ENCODE data around the gene B4GALT6.

B4GALT6 gene

DNA sequence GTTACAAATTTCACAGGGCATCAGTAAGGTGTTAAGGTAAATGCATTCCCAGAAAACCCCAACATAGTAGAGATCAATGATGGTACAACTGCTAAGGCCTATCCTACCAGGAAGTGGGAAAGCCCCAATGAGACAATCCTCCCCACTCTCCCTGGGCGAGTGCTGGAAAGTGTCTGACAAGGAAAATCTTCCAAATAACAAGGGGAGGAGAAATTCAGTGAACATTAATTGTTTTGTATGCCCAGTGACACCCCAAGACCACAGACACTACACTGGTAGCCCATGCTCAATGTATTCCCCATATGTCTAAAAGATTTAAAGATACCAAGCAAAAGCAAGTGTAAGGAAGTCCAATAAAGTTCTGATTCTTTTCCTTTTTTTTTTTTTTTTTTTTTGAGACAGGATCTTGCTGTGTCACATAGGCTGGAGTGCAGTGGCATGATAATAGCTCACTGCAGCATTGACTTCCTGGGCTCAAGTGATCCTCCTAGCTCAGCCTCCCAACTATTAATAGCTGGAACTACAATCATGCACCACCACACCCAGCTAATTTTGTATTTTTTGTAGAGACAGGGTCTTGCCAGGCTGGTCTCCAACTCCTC is 24.7 kb downstream of the B4GALT6 start:
- no peak for DNase-seq (ENCODE audit: low read depth)

DNA sequence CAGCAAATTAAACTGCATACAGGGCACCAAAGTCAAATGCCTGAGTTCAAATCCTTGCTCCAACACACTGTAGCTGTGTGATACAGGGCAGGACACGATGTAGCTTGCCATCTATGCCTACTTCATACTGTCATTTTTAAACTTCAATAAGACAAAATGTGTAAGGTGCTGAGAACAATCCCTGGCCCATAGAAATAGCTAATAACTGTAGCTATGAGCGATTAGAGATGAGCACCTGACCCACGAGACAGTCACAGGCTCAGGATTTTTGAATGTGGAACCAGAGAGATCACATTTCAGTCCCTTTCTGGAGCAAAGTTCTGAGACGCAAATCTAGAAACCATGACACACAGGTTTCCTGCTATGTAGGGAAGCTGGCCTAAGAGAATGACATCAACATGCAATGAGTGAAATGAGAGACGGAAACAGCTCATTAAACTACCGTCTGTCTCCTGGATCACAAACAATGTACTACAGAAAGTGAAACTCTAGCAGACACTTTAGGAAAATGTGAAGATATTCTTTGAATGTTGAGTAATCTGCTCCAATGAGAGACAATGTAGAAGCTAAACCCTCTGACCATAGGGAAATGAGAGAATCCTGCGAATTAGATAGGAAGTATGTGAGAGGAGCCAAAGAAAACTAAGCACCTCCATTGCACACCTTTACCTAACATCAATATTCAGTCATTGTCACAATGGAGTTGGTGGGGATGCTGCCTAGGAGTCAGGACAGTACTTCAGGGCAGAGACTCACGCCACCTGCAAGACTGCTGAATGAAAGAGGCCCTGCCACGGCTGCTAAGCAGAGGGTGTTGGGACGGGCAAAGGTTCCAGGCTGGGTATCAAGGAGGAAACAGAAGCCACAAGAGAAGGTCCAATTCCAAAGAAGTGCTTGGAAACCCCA is 25.5 kb downstream of the B4GALT6 start:
- no peak for DNase-seq (ENCODE audit: low read depth)

DNA sequence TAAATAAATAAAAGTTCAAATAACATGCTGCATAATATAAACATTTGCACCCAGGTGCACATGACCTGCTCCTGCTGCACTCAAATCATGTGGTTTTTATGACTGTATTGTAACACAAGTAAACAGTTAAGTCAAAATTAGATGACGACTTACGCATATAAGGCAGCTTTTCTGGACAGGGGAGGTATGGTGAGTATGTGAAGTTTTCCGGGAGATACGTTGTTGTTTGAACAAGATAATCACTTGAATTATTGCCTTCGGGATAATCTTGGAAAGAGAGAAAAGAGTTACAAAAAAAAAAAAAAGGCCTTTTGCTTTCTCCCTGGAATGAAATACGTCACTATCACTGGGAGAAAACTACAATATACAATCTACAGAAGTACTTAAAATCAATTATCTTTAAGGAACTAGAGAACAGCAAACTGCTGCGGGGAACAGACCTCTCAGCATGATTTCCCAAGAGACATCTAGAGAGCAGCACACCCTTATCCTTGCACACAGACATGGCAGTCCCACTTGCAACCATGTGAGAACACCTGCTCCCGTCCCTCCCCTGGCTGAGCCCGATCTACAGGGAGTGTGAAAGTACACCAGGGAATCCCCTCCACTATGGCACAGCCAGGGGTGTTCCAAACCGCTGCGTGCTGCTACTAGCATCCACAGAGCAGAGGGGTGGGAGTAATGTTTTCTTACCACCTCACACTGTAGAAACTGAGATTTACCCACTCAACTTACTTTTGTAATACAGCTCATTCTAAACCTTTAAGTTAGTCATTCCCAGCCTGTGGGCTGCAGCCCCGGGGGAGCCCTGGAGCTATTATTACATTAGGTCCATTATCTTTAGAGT is 26.3 kb downstream of the B4GALT6 start:
- DNase-seq (ENCODE audit: low read depth) = no peak

DNA sequence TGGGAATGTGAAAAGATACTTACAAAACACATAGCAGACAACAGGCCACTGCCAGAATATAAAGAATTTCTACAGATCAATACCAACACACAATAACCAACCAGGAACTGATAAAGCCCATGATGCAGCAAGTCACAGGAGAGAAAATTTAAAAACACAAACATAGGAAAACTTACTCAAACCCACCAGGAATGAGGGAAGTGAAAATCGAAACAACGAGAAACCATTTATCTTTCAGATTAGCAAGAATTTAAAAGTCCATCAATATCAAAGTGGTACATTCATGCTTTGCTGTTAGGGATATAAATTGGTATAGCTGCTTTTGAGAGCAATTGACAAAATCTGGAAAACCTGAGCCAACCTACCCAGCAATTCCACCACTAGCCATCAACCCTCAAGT is 27.6 kb downstream of the B4GALT6 start:
- DNase-seq (ENCODE audit: low read depth) = no peak

DNA sequence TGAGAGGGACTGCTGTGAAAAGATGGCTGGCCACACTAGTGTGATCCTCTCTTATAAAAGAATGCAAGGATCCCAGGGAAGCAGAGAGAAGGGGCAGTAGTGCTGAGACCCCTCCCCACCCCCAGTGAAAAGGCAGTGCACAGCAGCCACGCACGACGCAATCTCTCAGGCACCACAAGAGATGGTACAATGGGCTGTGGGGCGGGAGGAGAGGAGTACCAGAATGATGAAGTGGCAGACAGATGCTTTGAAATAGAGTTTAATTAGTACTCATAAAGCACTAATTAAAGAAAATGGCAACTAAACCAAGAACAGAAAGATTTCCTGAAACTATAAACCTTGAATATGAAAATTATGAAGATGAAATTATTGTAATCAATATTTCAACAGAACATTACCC is 29.0 kb downstream of the B4GALT6 start:
- DNase-seq (ENCODE audit: low read depth) = no peak

DNA sequence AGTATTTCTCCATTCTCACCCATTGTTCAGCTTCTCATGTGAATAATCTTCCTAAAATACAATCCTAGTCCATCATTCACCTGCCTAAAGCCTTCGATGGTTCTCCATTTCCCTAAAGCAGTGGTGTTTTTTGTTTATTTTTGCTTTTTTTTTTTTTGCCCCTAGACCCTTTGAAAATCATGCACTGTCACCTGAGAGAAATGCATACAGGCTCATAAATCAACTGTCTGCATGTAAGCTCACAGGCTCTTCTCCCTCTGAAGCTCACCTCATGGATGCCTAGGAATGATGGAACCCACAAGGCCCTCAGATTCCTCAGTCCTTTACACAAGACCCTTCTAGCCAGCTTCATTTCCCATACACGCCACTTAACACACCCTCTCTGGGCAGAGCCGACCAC is 31.5 kb downstream of the B4GALT6 start:
- DNase-seq (ENCODE audit: low read depth) = no peak

DNA sequence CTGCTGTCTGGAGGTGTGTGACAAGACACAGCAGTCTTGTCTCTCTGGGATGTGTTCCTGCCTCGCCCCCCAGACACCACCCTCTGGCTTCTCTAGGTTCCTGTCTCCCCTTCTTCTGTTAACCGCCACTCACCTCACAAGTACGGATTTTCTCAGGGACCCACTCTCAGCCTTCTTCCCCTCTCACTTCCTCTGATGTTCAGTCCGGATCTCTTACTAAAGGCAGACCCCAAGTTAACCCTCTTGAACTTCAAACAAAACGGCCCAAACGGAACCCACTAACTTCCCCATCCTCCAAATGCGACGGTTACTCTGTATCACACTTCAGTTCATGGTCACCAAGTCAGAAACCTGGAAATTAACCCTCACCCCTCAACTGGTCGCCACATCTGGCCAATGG is 32.0 kb downstream of the B4GALT6 start:
- no peak for DNase-seq (ENCODE audit: low read depth)

DNA sequence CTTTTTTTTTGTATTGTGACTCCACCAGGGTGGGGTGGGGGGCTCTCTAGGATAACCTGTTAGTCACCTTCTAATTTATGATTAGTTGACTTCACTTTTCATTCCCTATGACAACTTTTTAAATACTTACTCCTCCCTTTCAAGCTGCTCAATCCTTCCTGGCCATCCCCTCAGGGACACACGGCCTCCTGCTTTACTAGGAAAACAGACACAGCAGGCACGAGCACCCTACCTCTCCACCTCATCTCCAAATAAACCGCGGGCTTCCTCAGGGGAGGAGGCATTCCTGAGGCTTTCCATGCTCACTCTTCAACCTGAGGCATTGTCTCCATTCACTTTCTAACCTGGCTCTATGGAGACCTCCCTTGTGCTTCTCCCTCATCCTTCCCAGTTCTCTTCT is 33.0 kb downstream of the B4GALT6 start:
- no peak for DNase-seq (ENCODE audit: low read depth)

DNA sequence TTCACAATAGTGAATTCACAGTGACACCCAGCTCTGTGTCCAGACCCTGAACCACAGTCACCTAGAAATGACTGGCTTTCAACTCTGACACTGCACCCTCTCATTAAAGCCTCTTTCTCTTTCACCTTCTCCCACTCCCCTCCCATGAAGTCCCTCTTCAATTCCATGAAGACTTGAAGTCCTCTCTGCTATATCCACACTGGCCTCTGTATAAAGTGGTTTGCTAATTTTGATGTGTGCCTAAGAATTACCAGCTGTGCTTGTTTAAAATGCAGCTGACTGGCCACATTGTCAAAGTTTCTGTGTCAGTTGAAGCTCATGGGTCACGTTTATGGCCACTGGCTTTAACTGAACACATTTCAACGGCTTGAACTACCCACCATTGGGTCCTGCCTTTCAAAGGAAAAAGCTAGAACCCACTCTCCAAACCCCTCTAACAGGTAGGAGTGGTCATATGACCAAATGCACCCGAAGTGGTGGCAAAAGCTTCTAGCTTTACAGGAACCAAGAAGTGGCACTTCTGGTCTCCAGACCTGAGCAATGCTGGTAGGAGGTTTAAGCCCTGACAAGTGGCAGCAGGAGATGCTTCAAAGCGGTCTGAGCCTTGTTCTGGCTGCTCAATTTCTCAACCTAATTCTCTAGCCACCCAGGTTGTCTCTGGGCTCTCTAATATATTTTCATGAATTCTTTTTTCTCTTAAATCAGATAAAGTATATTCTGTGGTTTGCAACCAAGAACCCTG is 34.2 kb downstream of the B4GALT6 start:
- DNase-seq (ENCODE audit: low read depth) = no peak

DNA sequence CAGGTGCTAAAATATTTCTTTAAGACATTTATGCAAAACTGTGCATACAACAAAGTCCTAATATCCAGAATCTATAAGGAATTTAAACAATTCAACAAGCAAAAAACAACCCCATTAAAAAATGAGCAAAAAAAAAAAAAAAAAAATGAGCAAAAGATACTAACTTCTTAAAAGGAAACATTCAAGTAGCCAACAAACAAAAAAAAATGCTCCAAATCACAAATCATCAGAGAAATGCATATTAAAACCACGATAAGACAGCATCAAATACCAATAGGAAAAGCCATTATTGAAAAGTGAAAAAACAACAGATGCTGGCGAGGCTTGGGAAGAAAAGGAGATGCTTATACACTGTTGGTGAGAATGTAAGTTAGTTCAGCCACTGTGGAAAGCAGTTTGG is 34.9 kb downstream of the B4GALT6 start:
- no peak for DNase-seq (ENCODE audit: low read depth)

DNA sequence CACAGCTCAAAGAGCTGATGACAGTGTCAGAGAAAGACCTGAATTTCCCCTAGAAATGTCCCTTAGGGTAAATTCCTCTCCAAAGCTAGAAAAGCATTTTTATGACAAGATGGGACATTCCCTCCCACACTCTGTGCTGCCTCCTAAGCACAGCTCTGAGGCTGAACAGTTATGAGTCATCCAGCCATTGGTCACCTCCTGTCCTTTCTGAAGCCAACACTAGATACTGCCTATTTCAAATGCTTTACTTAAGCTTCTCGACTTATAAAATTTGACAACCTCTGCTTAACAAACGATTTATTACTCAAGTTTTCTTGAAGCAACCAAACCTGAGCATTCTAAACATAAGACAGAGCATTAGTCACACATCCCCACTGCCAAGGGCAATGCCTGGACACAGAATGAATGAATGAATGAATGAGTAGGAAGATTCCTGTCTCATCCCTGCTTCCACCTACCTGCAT is 35.4 kb downstream of the B4GALT6 start:
- DNase-seq (ENCODE audit: low read depth) = no peak

DNA sequence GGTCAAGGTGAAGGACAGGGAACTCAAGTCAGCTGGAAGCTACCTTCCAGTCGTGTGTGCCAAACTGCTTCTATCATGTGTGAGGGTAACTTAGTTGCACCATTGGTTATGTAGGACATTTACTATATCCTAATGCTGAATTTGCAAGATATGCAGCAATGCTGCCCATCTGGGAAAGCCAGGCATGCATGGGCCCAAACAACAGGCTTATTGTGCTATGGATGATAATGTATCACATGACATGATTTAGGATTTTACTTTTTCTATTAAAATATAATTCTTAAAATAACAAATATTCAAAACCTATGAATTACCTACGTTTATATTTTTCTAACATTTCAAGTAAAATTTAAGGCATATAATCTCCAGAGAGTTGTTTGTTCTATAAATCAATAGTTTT is 35.9 kb downstream of the B4GALT6 start:
- no peak for DNase-seq (ENCODE audit: low read depth)

DNA sequence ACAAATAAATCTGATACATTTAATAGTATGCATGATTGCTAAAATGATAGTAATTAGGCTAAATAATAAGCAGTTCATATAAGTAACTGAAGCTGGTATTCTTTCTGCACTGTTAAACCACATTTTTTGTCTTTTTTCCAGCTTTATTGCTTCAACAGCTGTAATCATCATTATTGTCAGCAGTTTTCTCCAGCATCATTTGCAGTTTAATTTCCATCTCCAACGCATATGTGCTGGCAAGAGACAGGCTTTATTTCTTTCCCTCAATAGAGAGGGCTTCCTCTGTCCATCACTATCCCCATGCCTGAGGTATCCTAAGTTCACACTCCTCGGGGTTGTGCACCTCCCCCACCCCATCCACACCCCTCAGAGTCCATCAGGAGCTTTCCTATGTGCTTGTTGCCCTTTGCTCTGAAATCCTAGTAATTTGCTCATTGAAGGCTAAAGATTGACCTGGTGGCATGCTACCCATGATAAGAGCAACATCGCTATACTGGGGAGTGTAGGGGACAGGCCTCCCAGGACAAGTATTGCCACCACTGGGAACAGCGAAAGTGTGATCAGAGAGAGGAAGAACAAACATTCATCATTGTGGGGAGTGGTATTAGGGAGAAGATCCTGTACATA is 37.1 kb downstream of the B4GALT6 start:
- DNase-seq (ENCODE audit: low read depth) = no peak

DNA sequence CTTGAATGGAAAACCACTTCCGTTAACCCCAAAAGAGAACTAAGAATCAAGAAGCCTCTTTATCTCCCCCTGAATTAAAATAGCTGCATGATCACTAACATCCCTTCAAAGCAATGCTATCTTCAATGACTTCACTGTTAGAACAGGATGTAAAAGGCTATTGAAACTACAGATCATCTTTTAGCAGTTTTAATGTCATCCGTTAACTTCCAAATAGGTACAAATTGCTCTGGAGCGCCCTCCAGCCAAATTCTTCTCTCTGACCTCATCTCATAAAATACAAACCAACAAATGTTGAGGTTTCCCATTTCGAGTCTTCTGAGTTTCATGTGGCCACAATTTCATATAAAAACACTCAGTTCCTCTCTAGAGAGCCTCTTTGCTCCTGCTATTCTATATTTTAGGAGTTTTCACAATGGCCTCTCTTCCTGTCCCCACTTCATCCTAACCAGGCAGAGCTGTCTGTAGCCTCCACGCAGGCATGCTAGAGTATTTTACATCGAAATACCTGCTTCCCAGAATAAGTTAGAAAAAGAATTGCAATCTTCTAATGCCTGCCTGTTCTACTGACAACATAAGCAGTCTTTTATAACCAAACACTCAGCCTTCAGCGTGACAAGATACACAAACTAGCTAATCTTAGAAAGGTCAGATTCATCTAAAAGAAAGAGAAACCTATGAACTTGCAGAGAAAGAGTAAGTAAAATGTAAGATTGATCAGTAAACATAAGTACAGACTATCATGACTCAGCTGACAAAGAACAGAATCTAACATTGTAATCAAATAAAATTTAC is 37.9 kb downstream of the B4GALT6 start:
- no peak for DNase-seq (ENCODE audit: low read depth)

DNA sequence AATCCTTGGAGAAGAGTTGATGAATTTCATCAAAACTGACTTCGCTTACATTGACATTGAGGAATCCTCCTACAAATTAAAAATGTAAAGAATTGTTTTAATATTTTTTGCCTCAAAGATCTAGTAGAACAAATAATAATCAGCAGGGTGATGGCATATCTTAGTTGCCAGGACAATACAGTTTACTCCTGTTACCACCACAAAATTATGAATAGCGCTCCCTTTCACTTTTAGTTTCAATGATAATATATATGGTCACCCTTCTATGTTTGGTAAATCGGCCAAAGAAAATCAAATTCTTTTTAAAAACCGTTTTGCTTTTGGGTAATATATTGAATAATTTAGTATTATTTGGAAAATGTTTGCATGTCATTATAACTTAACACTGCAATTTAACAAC is 39.0 kb downstream of the B4GALT6 start:
- no peak for DNase-seq (ENCODE audit: low read depth)

DNA sequence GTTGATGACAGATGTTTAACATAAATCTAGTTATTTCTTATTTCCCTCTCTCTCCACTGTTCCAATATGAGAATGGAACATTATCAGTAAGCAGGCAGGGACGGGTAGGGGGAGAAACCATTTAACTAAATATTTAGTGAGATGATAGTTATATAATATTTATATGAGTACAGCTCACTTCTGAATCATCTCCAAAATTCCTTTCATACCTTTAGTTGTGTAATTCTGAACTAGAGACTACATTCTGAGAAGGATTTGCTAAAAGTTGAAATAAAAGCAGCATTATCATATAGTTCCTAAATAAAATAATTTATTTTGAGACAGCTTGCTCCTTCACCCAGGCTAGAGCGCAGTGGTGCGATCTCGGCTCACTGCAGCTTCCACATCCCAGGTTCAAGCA is 41.4 kb downstream of the B4GALT6 start:
- no peak for DNase-seq (ENCODE audit: low read depth)

DNA sequence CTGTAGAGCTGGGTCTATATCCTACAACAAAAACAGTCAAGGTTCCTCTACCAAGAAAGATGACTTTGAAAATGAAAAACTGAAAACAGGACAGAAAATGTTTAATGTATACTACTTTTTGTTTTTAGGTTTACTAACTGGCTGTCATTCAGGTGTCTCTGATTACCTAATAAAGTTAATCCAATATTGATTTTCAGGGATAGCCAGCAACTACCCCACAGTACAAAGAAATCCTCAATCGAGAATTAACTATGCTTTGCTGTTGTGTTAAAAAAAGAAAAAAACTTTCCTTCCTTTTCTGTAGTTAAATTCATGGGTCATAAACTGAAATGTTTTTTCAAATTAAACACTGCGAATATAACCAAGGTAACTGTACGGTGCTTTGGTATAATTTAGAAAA is 46.9 kb downstream of the B4GALT6 start:
- DNase-seq (ENCODE audit: low read depth) = no peak

DNA sequence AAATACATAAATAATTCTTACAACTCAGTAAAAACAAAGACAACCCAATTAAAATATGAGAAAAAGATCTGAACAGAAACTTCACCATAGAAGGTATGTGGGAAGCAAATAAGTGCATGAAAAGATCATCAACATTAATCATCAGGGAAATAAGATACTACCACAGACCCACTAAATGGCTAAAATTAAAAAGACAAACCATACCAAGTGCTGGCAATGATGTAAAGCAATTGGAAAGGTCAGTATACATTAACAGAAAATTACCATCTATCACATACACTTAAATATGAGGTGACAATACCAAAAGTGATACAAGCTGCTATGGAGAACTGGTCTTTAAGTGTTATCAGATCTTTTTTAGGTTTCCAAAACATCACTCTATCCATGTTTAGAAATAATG is 48.0 kb downstream of the B4GALT6 start:
- no peak for DNase-seq (ENCODE audit: low read depth)

DNA sequence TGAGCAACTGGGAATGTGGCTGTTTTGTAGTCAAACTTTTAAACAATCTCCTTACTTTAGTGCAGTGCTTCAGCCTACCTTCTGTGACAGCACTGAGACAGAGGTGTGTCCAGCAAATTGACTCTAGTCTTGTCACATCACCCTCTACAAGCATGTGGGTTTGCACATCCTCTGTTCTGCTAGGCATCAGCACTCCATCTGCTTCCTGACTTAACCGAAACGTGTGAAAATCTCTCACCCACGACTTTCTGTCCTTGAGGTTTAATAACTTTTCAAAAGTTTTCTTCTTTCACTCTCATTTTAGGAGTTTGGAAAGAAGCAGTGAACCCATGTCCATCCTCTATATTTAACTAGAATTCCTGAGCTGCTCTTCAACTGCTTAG is 50.1 kb downstream of the B4GALT6 start:
- DNase-seq (ENCODE audit: low read depth) = no peak

DNA sequence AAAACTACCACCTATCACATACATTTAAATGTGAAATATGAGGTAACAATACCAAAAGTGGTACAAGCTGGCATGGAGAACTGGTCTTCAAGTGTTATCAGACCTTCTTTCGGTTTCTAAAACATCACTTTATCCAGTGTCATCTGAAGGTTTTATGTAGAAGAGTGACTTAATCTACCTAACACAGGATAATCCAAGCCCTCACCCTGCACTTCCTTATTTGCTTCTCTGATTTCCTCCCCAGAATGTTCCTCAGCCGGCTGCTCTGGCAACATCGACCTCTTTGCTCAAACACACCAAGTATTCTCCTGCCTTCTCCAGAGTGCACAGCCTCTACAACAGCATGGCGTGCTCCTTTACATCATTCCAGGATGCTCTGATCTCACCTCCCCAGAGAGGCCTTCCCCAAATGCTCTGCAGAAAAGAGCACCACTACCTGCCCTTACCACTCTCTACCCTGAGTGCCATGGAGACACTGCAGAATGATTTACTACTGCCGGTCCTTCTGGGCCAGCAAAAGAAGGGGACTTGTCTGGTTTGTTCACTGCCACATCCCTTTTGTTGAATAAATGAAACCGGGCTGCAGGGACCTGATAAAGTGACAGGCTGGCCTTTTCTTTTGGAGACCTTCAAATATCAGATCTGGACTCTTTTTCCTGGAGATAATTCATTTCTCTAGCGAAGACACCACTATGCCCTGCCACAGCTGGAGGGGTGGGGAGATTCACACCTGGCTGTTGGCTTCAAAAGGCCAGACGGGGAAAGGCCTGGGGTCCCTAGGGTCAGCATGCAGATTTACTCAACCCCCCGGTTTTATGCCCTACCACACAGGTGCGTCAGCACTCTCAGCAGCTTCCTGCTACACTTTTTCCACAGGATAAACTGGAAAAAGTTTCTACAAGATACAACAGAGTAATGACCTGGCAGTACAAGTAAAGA is 50.7 kb downstream of the B4GALT6 start:
- no peak for DNase-seq (ENCODE audit: low read depth)

All from stimulated activated CD8-positive, alpha-beta memory T cell treated with anti-CD3 and anti-CD28 coated beads, Interleukin-15, amount 100 ng/mL, for 24 hours (primary cell).